MM.1S (cell line): Measurements from ENCODE around the gene PPIH.

Experiments
- DNase-seq: peaks from one replicate; pipeline ENCODE4 v3.0.0-alpha.2; 2015
- H2AFZ ChIP-seq: fragments of 300-600 bp; sonication (generic); 2 replicates; pipeline ENCODE4 v1.6.0; 2016; ENCODE audit warnings: antibody characterized with exemption, low read length
- H3F3A ChIP-seq: fragments of 300-600 bp; sonication (generic); 2 replicates; pipeline ENCODE4 v1.6.1; 2016; ENCODE audit warnings: mild to moderate bottlenecking, antibody characterized with exemption, low read length, moderate library complexity, mixed read lengths; ENCODE audit not compliant: insufficient read depth
- H3K27ac ChIP-seq: fragments of 300-600 bp; sonication (generic); 2 replicates; pipeline ENCODE4 v1.5.1; 2016; ENCODE audit warnings: mild to moderate bottlenecking, low read length
- H3K27me3 ChIP-seq: fragments of 300-600 bp; sonication (generic); replicated peaks from 2 replicates; pipeline ENCODE4 v1.6.0; 2016; ENCODE audit warnings: low read length; ENCODE audit not compliant: insufficient read depth
- H3K36me3 ChIP-seq: fragments of 300-600 bp; sonication (generic); replicated peaks from 2 replicates; pipeline ENCODE4 v1.6.1; 2016; ENCODE audit warnings: mild to moderate bottlenecking, low read length, mixed read lengths; ENCODE audit not compliant: insufficient read depth
- H3K4me1 ChIP-seq: fragments of 300-600 bp; sonication (generic); 2 replicates; pipeline ENCODE4 v1.6.1; 2016; ENCODE audit warnings: low read length, mixed read lengths
- H3K4me2 ChIP-seq: fragments of 300-600 bp; sonication (generic); 2 replicates; pipeline ENCODE4 v1.6.0; 2016; ENCODE audit warnings: low read depth, low read length
- H3K4me3 ChIP-seq: fragments of 300-600 bp; sonication (generic); 2 replicates; pipeline ENCODE4 v1.5.1; 2016; ENCODE audit warnings: low read length, mixed read lengths
- H3K79me2 ChIP-seq: fragments of 300-600 bp; sonication (generic); 2 replicates; pipeline ENCODE4 v1.6.1; 2016; ENCODE audit warnings: mixed run types, low read length, mixed read lengths
- H3K9ac ChIP-seq: fragments of 300-600 bp; sonication (generic); 2 replicates; pipeline ENCODE4 v1.6.1; 2016; ENCODE audit warnings: low read length, mixed read lengths
- H3K9me2 ChIP-seq: fragments of 300-600 bp; sonication (generic); replicated peaks from 2 replicates; pipeline ENCODE4 v1.6.1; 2016; ENCODE audit warnings: mild to moderate bottlenecking, low read length, mixed read lengths; ENCODE audit not compliant: insufficient read depth
- H3K9me3 ChIP-seq: fragments of 300-600 bp; sonication (generic); replicated peaks from 2 replicates; pipeline ENCODE4 v1.6.1; 2016; ENCODE audit warnings: mild to moderate bottlenecking, low read length, mixed read lengths; ENCODE audit not compliant: insufficient read depth
- H4K20me1 ChIP-seq: fragments of 300-600 bp; sonication (generic); 2 replicates; pipeline ENCODE4 v1.6.1; 2016; ENCODE audit warnings: mild to moderate bottlenecking, low read length, moderate library complexity, mixed read lengths; ENCODE audit not compliant: insufficient read depth
- CTCF ChIP-seq: fragments of 300-600 bp; sonication (generic); IDR thresholded peaks from 2 replicates; pipeline ENCODE4 v1.5.1; 2016; ENCODE audit warnings: antibody characterized with exemption, low read length, mixed read lengths
- EZH2 ChIP-seq: fragments of 300-600 bp; sonication (generic); optimal IDR thresholded peaks from 2 replicates; pipeline ENCODE3; 2017; ENCODE audit warnings: low read depth, mild to moderate bottlenecking, antibody characterized with exemption, low read length, mixed read lengths
- EZH2phosphoT487 ChIP-seq: fragments of 300-600 bp; sonication (generic); IDR thresholded peaks from 2 replicates; pipeline ENCODE4 v1.6.1; 2018; ENCODE audit warnings: antibody characterized with exemption, low read length

Gene PPIH

DNA sequence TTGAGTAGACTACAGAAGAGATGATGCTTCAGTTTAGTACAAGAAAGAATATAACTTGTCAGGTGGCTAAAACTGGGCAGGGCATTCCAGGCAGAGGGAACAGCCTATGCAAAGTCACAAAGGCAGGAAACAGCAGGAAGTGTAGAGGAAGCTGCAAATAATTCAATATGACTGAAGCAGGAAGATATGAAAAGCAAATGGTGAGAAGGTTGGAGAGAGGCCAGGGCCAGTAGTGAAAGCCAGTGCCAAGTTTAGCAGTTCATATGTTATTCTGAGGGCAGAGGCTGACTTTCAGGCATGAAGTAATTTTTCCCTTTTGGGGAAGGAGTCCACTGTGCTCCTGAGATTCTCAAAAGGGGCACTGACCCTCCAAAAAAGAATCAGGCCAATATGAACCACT lies 16.0 kb downstream of the PPIH start:
- H3K4me2 ChIP-seq, result no peak overlapping the region
- no peaks in the 10 kb centered on the region for H3K4me1 ChIP-seq
- H3F3A ChIP-seq, result no peaks in the 10 kb centered on the region
- no peak overlapping the region for H3K4me3 ChIP-seq
- H3K79me2 ChIP-seq, result no peaks in the 10 kb centered on the region
- no peak for DNase-seq
- no peak overlapping the region for H3K9ac ChIP-seq
- H3K27me3 ChIP-seq, result no peaks in the 10 kb centered on the region
- no peak overlapping the region for H3K27ac ChIP-seq
- H2AFZ ChIP-seq, result no peak overlapping the region
- H4K20me1 ChIP-seq, result no peaks in the 10 kb centered on the region
- TF ChIP-seq EZH2 (no peak), CTCF (no peak), EZH2phosphoT487 (no peak)
- H3K36me3 ChIP-seq, result no peaks in the 10 kb centered on the region; the same call in 1 of the 2 replicates
- H3K9me2 ChIP-seq, result no peaks in the 10 kb centered on the region
- H3K9me3 ChIP-seq, result no peaks in the 10 kb centered on the region

DNA sequence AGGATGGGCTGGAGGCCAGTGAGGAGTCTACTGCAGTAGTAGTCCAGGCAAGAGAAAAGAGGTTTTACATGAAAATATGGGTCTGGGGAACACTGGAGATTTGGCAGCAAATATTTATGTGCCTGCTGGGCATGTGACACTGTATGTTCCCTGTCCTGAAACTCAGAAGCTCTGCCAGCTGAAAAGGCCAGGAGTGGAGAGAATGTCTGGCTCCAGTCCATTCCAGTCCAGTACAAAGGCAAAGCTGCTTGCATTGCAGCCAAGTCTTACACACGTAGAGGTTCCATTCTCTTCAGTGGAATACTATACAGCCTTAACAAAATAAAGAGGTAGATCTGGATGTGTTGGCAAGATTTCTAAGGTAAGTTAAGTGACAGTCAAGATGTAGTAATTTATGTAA lies 16.5 kb downstream of the PPIH start:
- TF ChIP-seq EZH2phosphoT487 (no peak), CTCF (no peak), EZH2 (no peak)
- Histone ChIP-seq H3K9me3 (no peaks in the 10 kb centered on the region), H3K27me3 (no peaks in the 10 kb centered on the region), H3K27ac (no peak overlapping the region), H3K9me2 (no peaks in the 10 kb centered on the region), H3K9ac (no peak overlapping the region), H3K79me2 (no peaks in the 10 kb centered on the region), H3K4me3 (no peak overlapping the region), H3K4me1 (no peaks in the 10 kb centered on the region), H2AFZ (no peak overlapping the region), H3K4me2 (no peak overlapping the region), H3K36me3 (no peaks in the 10 kb centered on the region; the same call in 1 of the 2 replicates), H3F3A (0 out of 2 replicates have a peak, but pooled peaks cover 4% of the 10 kb centered on the region), H4K20me1 (no peaks in the 10 kb centered on the region)
- no peak for DNase-seq

DNA sequence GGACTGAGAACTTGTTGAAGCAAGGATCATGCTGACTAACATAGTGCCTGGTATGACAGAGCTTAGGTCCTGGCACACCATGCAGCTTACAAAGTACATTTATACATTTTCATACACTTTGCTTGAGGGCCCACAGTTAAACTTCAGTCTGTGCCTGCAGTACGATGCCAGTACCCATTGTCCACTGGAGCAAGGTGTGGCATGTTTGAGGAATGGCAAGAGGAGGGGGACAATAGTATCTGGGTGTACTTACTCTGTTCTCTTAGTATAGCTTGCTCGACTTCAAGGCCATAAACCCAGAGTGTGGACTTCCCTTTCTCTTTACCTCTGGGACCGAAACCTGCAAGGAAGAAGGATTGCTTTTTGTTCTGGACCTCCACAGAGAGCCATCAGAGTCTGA lies 17.2 kb downstream of the PPIH start:
- no peak for DNase-seq
- H3K4me1 ChIP-seq, result no peaks in the 10 kb centered on the region
- no peaks in the 10 kb centered on the region for H3K36me3 ChIP-seq
- 0 out of 2 replicates have a peak, but pooled peaks cover 5% of the 10 kb centered on the region for H3F3A ChIP-seq
- H4K20me1 ChIP-seq, result no peaks in the 10 kb centered on the region
- H3K9me3 ChIP-seq, result no peaks in the 10 kb centered on the region
- H2AFZ ChIP-seq, result no peak overlapping the region
- no peaks in the 10 kb centered on the region for H3K9me2 ChIP-seq
- no peak for TF ChIP-seq EZH2
- no peaks in the 10 kb centered on the region for H3K27me3 ChIP-seq
- H3K9ac ChIP-seq, result no peak overlapping the region
- H3K4me2 ChIP-seq, result no peak overlapping the region
- peaks cover 4% of the 10 kb centered on the region; the same call in 1 of the 2 replicates for H3K79me2 ChIP-seq
- no peak overlapping the region for H3K4me3 ChIP-seq
- H3K27ac ChIP-seq, result no peak overlapping the region

- H3K9ac ChIP-seq, result no peak overlapping the region
- no peak overlapping the region for H2AFZ ChIP-seq
- no peak overlapping the region for H3K4me2 ChIP-seq
- DNase-seq, result no peak
- H3K79me2 ChIP-seq, result peaks cover 13% of the 10 kb centered on the region
- peaks cover 6% of the 10 kb centered on the region; the same call in 1 of the 2 replicates for H3K4me1 ChIP-seq
- H3K9me2 ChIP-seq, result no peaks in the 10 kb centered on the region
- no peak overlapping the region for H3K27ac ChIP-seq
- no peaks in the 10 kb centered on the region for H3K9me3 ChIP-seq
- no peaks in the 10 kb centered on the region for H3K27me3 ChIP-seq
- no peaks in the 10 kb centered on the region for H3K36me3 ChIP-seq
- H3K4me3 ChIP-seq, result no peak overlapping the region
- no peak for TF ChIP-seq EZH2phosphoT487
- TF ChIP-seq EZH2, result no peak
- no peak for TF ChIP-seq CTCF
- peaks cover 6% of the 10 kb centered on the region; the same call in 1 of the 2 replicates for H3F3A ChIP-seq
- no peaks in the 10 kb centered on the region for H4K20me1 ChIP-seq
Measured at GRCh38 chr1:42676534-42677087, 18.4 kb downstream of the PPIH start.
